Brain pericyte (primary cell): ENCODE measurements around the gene DIP2A.

Experiments
- DNase-seq: peaks from one replicate; pipeline ENCODE4 v3.0.0-alpha.2; 2012; ENCODE audit warnings: low read depth, low spot score

DIP2A gene

DNA sequence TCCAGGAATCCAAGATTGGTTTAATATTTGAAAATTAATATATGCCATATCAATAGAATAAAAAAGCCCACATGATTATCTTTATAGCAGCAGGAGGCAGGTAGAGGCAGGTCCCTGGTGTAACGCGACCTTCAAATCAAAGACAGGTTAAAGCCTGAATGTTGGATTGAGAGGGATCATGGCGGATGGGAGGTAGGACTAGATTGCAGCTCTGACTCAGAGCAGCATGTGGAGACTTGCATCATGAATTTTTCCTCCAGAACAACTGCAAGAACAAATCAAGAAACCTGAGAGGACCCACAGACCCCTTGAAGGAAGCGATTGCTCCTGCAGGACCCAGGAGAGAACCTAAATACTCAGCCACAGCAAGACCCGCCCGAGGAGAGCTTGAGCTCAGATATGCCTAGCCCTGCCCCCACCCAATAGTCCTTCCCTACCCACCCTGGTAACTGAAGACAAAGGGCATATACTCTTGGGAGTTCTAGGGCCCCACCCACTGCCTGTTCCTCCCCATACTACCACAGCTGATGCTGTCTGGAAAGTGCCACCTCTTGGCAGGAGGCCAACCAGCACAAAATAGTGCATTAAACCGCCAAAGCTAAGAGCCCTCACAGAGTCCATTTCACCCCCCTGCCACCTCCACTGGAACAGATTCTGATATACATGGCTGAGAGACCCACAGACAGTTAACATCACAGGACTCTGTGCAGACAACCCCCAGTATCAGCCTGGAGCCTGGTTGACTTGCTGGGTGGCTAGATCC lies 126.7 kb downstream of the DIP2A start:
- DNase-seq = no peak

DNA sequence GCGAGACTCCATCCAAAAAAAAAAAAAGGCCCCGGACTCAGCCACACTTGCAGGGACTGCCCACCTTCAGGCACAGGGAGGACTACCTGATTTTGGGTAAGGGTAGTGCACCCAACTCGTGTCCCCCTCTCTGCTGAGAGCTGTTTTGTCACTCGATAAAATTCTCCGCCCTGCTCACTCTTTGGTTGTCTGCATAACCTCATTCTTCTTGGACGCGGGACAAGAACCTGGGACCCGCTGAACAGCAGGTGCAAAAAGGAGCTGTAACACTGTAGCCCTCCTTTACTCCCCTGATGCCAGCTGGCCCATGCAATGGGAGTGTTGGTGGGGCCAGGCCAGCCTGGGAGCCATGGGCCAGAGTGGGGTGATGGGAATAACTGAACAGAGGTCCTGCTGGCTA lies 135.6 kb downstream of the DIP2A start:
- DNase-seq = no peak

DNA sequence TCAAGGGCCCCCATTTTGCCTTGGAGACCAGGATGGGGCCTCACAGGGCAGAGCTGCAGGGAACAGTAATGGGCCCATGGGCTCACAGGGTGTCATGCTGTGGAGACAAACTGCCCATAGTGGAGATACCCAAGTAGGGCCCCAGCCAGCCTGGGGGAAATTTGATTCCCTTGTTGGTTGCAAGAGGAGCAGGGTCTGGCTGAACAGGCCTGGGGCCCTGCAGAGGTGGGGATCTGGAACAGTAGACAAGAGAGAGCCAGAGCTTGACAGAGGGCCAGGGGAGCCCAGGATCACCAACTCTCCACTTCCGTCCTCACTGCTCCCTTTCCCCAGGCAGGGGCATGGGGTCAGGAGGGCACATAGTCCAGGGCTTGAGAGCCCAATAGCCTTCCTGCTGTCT lies 137.5 kb downstream of the DIP2A start:
- no peak for DNase-seq

DNA sequence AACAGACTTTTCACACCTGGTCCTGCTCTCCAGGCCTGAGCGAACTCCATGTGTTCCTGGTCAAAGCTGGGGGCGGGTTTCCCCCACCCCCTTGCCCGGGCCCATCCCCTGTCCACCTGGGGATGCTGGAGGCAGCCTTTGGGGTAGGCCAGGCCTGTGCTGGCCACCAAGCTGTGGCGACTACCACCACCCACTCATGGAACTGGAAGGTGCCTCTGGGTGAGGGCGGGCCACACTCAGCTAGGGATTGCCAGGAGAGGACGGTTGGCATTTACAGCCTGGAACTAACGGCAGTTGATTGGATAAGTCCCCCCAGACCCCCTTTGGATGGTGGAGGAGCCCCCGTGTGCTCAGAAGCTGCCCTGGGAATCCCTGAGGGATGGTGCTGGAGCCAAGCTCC lies 138.3 kb downstream of the DIP2A start:
- no peak for DNase-seq

DNA sequence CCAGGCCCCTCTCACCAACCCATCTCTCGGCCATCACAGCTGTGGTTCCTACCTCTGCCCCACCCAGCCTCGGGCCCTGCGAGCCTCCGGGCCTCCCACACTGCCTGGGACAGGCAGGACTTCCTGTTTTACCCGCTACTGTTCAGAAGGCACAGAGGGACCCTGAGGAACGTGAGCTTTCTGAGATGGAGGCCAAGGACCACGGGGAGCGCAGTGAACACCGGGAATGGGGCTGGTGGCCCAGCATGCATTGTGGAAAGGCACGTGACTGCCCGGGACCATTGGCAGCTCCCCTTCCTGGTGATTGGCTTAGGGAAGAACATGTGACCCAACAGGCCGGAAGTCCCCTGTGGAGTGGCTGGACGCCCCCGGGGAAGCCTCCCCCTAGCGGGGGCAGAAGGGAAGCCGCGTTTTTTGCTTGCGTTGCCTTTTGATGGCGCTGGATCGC lies 139.2 kb downstream of the DIP2A start:
- DNase-seq = no peak

DNA sequence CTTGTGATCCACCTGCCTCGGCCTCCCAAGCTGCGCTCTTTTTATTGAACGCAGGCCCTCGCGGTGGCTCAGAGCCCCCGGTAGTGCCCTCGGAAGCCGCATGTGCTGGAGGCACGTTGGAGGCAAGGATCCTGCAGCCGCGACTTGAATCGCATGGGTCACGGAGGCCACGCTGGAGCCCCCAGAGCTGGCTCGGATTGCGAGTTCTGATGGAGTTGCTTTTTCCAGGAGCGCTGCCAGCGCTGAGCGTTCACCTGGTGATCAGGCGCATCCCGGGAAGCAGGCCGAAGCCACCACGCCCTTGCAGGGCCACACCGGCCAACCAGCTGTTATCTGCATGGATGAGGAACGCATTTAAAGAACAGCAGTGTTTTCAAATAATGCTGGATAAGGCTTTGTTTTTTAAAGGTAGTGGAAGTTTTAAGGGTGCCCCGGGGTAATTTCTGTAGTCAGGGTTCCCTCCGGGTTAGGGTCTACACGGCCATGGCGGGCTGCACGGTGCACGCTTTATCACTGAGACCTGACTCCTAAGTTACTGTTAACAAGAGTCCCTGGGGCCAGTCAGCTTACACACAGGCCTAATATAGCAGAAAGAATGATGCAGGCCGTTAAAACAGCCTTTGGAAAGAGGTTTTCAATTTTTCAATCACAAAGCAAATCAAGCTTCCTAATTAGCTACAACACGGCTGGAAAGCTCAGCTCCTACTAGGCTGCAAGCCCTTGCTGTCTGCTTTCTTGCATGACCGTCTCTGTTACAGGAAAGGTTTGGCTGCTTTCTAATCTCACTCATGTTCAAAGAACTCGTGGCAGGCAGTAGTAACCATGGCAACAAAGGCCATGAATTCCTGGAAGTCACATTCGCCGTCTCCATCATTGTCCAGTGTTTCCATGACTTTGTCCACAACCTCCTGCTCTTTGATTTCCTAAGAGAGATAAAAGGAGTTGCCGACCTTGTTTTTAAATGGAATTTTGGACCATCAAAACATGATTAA lies 140.2 kb downstream of the DIP2A start:
- DNase-seq = no peak

DNA sequence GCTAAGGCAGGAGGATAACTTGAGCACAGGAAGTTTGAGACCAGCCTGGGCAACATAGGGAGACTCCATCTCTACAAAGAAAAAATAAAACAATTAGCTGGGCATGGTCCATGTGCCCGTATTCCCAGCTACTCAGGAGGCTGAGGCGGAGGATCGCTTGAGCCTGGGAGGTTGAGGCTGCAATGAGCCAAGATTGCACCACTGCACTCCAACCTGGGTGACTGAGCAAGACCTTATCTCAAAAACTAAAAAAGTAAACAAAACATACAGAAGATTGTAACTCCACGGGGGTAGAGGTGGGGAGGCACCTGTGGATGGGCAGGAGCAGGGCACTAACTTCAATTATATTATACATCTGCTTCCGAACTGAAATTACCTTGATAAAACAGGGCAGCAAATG lies 141.6 kb downstream of the DIP2A start:
- no peak for DNase-seq

DNA sequence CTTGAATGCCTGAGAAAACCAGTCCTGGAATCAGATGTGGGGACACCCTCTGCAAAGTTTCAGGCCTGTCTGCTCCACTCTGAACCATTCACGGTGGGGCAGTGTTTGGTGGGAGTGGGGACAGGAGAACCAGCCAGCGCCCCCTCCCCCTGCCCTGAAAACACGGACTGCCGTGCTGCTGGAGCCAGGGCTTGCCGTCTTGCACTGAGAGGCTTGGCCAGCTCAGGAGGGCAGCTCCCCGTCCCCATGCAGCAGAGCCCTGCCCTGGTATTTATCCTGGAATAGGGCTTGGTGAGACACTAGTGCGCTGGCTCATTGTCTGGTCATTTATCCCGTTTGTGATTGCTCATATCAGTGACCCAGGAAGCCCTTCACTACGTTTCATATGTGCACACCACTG lies 142.3 kb downstream of the DIP2A start:
- no peak for DNase-seq

DNA sequence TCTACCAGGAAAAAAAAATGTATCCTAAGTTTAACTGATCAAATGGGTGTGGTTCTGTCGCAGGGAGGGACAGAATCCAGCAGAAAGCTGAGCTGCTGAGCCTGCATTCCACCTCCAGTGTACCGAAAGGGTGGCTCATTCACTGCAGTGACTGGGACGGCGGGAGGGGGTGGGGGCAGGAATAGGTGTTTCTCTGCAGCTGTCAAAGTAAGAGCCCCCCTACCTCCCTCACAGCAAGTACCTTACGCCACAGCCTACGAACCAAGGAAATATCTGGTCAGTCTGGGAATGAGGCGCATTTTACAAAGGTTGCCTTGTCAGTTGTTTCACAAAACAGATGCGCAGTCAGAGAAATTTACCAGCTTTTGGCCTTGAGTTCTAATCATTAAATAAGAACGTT lies 144.5 kb downstream of the DIP2A start:
- DNase-seq = no peak

DNA sequence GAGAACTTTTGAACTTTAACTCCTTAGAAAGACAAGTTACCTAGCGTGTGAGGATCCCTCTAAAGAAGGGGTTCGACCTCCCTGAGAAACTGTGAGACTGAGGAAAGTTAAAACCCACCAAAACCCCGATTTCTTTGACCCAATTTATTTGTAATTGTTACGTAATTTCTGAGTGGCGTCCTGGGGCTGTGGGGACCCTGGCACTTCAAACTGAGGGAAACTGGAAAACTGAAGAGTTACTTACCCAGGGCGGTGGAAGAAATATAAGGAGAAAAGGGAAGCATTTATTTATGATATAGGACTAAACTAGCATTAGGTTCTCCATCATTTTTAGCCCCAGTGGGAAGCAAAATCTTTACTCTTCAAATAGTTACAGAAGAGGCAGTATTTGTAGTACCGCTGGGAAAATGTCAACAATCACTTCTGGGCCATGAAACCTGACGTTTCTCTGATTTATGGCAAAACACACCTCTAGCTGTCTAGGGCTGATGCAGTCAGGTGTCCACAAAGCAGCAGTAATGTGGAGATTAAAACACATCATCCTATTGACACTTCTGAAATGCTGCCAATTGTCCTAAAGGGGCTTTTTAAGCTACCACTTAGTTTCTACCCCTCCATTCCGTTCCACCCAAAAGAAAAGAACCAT lies 145.8 kb downstream of the DIP2A start:
- DNase-seq = no peak

DNA sequence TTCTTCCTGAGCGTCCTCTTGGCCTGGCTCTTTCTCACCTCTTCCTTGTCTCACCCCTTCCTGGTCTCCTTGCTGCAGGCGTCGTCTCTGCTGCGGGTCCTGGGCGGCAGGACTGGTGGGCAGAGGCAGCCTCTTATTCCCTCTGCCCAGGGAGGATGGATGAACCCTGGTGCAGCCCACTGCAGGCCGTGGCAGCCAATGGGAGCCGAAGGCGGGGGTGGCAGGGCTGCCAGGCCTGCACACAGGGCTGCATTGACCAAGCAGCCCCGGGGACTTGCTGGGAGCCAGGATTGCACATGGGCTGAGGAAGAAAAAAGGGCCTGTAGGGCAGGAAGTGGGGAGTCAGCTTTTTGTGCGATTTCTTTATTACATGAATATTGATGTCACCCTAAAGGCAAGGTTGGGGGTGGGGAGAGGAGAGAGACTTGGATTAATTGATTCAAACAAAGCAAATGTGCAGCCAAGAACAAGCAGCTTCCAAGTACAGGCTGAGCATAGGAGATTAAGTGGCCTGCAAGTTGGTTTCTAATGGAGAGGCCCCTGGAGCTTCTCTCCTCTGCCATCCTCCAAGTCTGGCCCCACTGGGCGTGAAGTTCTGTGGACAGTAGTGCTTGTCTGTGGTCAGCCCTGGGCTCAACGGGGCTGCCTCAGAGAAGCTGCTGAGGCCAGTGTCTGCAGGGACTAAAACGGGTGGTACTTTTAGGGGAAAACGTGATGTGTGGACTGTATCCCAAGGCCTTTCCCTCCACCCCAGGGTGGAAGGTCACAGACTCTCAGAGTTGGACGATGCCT lies 146.5 kb downstream of the DIP2A start, which contains the start of gene S100B:
Gene S100B (minus strand): TSS at position 108 of the 792 bp plus-strand sequence. CDS start 2,667 bp downstream, outside the sequence.
- DNase-seq = no peak

DNA sequence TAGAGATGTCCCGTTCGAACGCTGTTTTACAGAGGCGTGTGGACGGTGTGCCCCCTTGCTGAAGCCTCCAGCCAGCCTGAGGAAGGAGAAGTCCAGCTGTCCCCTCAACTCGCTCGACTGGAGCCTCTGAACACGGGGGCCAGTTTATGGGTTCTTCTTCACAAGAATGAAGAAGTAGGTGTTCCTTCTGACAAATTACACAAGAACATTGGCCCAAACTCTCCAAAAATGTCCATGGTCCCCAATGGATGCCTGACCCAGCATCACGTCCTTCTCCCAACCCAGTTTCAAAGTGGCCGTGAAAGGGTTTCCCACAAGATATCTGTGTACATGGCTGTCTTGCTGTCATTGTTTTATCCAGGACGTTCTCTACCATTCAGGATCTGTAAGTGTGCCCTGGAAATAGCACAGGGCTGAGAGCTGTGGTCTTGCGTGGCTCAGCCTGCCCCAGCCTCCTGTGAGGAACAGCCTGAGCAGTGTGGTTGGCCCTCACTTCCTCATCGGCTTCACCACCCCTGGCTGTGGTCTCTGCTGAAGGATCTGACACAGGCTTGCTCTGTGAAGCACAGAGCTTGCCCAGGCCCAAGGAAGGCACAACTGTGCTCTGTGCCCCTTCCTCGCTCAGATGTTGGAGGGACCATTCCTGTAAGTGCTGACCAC lies 147.2 kb downstream of the DIP2A start:
- DNase-seq = no peak

DNA sequence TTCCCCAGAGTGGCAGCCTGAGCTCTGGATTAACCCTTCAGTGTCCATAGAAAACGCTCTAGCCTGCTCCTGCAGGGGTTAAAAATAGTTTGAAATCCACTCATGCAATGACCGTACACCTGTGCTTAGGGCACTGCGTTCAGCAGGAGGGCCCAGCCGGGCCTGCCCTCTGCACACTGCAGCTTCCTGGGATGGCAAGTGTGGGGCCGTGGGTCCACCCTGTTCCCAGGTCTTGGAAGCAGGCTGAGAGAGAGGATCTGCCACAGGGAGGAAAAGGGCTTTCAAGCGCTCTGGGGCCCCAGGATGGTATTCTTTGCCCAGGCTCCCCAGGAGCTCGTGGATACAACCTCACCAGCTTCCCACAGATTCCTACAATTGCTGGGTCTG lies 147.7 kb downstream of the DIP2A start:
- no peak for DNase-seq

DNA sequence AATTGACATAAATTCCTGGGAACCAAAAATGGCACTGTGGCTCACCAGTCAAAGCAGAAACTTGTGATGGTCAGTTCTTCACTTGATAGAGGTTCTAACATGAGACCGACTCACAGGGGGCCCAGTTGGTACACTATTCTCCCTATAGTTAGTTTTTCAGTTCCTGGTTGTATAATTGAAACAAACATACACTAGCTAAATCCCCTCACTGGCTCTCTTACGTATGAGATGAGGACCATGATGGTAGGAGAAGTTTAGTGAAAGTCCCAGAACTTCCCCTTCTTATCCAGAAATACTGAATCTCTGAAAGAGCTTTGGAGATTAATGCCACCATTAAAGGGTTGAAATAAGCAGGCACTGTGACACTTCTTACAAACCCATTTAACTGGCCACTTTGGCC lies 148.9 kb downstream of the DIP2A start:
- DNase-seq = no peak

DNA sequence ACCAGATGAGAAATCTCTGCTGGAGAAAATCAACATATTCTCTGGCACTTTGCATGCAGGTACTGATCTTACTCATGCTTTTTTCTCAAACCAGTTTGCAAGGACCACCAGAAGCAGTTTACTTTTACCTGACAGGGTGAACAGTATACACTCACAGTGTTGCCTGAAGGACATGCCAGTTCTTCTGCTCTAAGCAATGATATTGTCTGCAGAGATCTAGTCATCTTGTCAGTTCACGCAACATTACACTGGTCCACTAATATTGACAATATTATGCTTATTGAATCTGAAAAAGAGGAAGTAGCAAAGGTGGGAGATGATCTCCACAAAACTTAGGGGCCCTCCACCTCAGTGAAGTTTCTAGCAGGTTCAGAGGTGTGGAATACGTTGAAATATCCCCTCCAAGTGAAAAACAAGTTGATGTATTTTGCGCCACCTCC lies 150.0 kb downstream of the DIP2A start:
- DNase-seq = no peak

DNA sequence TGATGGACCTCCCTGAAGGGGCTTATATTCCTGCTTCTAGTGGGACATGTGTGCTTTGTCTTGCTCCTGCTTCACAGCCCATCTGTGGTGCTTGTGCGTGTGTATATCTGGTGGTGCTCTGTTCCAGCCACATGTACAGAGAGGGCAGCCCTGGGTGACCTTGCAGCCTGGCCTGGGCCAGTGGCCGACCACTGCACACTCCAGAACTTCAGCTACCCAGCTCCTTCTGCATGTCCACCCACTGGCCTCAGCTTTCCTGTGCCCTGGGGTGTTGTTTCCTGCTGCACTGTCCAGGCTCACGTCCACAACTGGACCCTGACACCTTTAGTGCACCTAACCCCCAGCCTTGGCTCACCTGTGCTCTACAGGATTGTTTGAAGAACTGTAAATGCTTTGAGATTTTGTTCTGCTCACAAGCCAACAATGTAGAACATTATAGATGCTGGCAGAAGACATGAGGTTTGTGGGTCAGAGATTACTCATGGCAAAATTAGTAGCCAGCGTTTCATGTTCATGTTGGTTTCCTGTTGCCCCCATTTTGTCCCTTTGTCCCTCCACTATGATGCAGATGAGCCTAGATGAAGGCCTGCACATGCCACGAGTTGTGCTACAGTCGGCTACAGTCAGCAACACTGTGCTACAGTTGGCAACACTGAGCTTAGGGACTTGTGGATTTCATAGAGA lies 151.5 kb downstream of the DIP2A start:
- no peak for DNase-seq

DNA sequence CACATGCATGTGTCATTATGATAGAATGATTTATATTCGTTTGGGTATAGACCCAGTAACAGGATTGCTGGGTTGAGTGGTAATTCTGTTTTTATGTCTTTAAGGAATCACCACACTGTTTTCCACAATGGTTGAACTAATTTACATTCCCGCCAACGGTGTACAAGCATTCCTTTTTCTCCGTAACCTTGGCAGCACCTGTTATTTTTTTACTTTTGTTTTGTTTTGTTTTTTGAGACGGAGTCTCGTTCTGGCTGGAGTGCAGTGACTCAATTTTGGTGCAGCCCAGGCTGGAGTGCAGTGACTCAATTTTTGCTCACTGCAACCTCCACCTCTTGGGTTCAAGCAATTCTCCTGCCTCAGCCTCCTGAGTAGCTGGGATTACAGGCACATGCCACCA lies 154.7 kb downstream of the DIP2A start:
- DNase-seq = no peak

DNA sequence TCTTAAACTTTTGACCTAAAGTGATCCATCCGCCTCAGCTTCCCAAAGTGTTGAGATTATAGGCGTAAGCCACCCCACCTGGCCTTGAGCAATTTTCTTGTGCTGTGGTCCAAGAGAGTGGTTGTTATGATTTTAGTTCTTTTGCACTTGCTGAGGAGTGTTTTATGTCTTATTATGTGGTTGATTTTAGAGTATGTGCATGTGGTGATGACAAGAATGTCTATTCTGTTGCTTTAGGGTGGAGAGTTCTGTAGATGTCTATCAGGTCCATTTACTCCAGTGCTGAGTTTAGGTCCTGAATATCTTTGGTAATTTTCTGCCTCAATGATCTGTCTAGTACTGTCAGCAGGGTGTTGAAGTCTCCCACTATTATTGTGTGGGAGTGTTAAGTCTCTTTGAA lies 157.4 kb downstream of the DIP2A start:
- DNase-seq = no peak

DNA sequence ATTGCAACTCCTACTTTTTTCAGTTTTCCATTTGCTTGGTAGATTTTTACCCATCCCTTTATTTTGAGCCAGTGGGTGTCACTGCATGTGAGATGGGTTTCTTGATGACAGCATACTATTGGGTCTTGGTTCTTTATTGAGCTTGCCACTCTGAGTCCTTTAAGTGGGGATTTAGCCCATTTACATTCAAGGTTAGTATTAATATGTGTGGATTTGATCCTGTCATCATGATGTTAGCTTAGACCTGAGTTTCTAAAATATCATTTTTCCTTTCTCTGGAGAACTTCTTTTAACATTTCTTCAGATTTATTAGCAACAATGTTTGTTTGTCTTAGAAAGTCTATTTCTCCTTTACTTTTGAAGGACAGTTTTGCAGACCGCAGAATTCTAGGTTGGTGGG lies 158.0 kb downstream of the DIP2A start:
- no peak for DNase-seq
